Pancreas (tissue), 10 donors: ENCODE data around the gene RNF141. TPM values are rescaled to one million over a fixed set of nuclear protein-coding genes. Genes with fewer than 3 reads are reported as not detected.

Experiments used
- ATAC-seq, 4 donors: fragments of 200-7000 bp; cut with Tn5 transposase; one replicate each; pipeline versions ENCODE4 v1.8.0 to v1.9.1; 2020; ENCODE audit warnings: mild to moderate bottlenecking in 4 of 4, moderate library complexity in 4 of 4
- DNase-seq, 6 donors: peaks; one replicate each; pipeline ENCODE4 v3.0.0-alpha.2; 2020
- FAIRE-seq: peaks from 2 replicates; lab custom pipeline; 2012; peaks lifted over from hg19 to GRCh38; lab: Jason Lieb, UNC
- H3K27ac ChIP-seq, 4 donors: fragments of 200-600 bp; sonication (generic); 1 replicate in 3 of 4; 2 replicates in 1 of 4; pipeline versions ENCODE4 v1.5.0 to v1.8.0; 2020
- H3K27me3 ChIP-seq, 4 donors: fragments of 200-600 bp; one replicate each; pipeline ENCODE4 v1.8.0; 2021
- H3K36me3 ChIP-seq, 3 donors: fragments of 200-600 bp; sonication (generic) in 1 of 3; one replicate each; pipeline versions ENCODE4 v1.5.0 to v1.8.0; 2020 to 2021
- H3K4me1 ChIP-seq, 3 donors: fragments of 200-600 bp; one replicate each; pipeline ENCODE4 v1.8.0; 2021
- H3K4me3 ChIP-seq, 4 donors: fragments of 200-600 bp; sonication (generic) in 2 of 4; one replicate each; pipeline versions ENCODE4 v1.5.0 to v1.8.0; 2020 to 2021
- H3K9me3 ChIP-seq, 4 donors: fragments of 200-600 bp; one replicate each; pipeline ENCODE4 v1.8.0; 2021
- WGBS, 2 donors: extraction: QIAGEN DNeasy Blood & Tissue Kit; methylation state at CpG; one replicate each; pipeline ENCODE4 v1.1.7; 2013; 5-methylcytosine and 5-hydroxymethylcytosine counted together
- intact Hi-C, 3 donors: fragments of 100-400 bp; cut with DNase I; formaldehyde crosslinking; loops; one replicate each; pipeline versions ENCODE4 v1.11.1 to v1.14.2; 2022
- polyA plus RNA-seq, 2 donors: library from polyadenylated mRNA; stranded (reverse); fragments of 200-250 nt; gene quantifications; one replicate each; pipeline ENCODE4 v1.2.3, GENCODE V29; 2013
- total RNA-seq, 6 donors: library from RNA; stranded (reverse); fragmentation: NEBNext Ultra II Directional in 4 of 6; extraction: Animal tissue kit (Norgen Biotek cat#: 25700) in 4 of 6; gene quantifications; one replicate each; pipeline versions ENCODE4 v1.2.1 to v1.2.4, GENCODE V29; 2021 to 2023
- TF ChIP-seq, protein P1 (sequence below), 4 donors: fragments of 200-600 bp; sonication (generic) in 3 of 4; IDR thresholded peaks; one replicate each; pipeline versions ENCODE4 v1.5.0 to v1.8.0; 2021; ENCODE audit warnings: antibody characterized with exemption in 4 of 4
- donor health status: healthy with polysubstance abuse.
- donor health status: DM: no; HTN: no; CAD: no; lungs with moderate emphysema.
- donor health status: DM: no; HTN: no; CAD: no.
- donor health status: control.
- donor health status: control.
- donor health status: Bipolar disorder and iron deficiency.
- donor health status: DM: yes; HTN: yes; CAD: no.
- donor health status: DM: no; HTN: no; CAD: no.
- donor health status: DM: no; HTN: no; CAD: no.
- donor health status: DM: yes; HTN: yes; CAD: no.

Gene RNF141
- total and polyA plus RNA-seq, 8 donors: 4.4 to 21.5 (median 15.4) TPM

DNA sequence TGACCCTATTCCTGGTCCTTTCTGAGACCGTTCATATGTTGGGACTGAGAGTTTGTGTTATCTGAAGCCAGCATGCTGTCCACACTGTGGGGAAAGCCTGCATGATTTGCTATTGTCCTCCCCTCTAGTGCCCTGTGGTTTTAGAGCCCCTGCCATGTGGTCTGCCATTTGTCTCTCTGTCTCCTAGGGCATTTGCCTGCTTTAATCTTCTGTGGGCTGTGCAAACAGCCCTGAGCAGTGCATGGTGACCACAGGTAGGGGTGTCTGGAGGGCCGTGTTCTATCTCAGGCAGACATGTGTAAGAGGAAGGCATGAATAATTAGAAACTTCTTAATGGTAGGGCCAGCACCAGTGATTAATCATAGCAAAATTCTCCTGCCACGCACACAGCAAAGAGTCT is 62.9 kb downstream of the RNF141 start:
- ATAC-seq (no peak), FAIRE-seq (no peak), DNase-seq (no peak)
- intact Hi-C loops: no loop called here
- no peaks in the 10 kb centered on the region for H3K36me3 ChIP-seq
- TF ChIP-seq, protein P1, sequence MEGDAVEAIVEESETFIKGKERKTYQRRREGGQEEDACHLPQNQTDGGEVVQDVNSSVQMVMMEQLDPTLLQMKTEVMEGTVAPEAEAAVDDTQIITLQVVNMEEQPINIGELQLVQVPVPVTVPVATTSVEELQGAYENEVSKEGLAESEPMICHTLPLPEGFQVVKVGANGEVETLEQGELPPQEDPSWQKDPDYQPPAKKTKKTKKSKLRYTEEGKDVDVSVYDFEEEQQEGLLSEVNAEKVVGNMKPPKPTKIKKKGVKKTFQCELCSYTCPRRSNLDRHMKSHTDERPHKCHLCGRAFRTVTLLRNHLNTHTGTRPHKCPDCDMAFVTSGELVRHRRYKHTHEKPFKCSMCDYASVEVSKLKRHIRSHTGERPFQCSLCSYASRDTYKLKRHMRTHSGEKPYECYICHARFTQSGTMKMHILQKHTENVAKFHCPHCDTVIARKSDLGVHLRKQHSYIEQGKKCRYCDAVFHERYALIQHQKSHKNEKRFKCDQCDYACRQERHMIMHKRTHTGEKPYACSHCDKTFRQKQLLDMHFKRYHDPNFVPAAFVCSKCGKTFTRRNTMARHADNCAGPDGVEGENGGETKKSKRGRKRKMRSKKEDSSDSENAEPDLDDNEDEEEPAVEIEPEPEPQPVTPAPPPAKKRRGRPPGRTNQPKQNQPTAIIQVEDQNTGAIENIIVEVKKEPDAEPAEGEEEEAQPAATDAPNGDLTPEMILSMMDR (IDR thresholded peaks at IDR 0.05): no peak
- no peak overlapping the region for H3K27ac ChIP-seq
- no peaks in the 10 kb centered on the region for H3K27me3 ChIP-seq
- no peaks in the 10 kb centered on the region for H3K4me1 ChIP-seq
- 69 to 77% methylated on average over 3 of the region's 3 CpGs for WGBS, 2 donors
- no peaks in the 10 kb centered on the region for H3K9me3 ChIP-seq
- H3K4me3 ChIP-seq: no peak overlapping the region

DNA sequence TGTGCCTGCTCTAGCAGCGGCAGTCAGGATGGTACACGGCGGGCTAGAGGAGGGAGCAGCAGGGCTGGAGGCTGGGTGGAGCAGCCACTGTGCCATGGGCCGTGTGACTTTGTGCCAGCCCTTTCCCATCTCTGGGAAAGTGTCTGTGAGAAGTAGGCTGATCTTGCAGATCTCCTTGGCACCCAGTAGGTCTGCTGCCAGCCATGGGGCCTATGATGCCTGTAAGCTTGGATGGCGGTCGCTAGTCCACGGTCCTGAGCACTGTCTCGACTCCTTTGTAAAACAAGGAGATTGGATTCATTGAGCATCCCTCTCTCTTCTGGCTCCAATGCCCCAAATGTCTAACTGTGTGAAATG is 63.3 kb downstream of the RNF141 start:
- WGBS, 2 donors: 93 to 96% methylated on average over 8 of the region's 8 CpGs

DNA sequence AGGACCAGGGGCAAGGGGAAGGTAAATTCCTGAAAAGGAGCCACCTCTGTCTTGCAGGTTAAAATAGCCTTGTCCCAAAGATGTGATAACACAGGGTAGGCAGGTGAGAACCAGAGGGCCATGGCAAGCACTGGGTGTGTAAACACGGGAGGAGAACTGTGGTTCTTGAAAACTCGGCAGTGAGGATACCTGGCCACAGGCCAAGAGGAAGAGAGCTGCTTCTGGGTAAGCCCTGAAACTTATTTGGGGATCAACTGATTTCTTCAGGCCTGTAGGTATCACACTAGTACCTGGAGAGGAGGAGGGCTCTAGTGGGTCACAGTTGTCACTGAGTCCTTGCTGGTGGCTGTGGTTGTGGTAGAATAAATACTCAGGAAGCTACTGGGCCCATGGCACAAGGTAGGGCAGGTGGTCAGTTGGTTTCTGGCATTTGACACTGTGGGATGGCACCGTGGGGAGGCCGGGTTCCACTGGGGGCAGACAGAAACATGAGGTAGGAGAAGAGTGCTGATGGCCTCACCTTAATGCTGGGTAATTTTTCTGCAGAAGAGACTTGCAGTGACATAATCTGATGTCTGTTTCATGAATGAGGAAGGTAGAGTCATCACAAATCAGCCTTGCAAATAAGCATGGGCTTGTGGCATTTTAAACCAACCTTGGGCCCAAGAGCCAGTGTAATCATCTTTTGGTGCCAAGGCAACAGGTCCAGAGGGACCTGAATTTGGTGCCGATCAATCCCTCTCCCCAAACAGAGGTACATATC is 63.9 kb downstream of the RNF141 start:
- intact Hi-C loops: no loop called here
- no peaks in the 10 kb centered on the region for H3K36me3 ChIP-seq
- no peak overlapping the region for H3K27ac ChIP-seq
- ATAC-seq (no peak), DNase-seq (no peak), FAIRE-seq (no peak)
- H3K4me3 ChIP-seq: no peak overlapping the region
- no peaks in the 10 kb centered on the region for H3K9me3 ChIP-seq
- no peaks in the 10 kb centered on the region for H3K27me3 ChIP-seq
- TF ChIP-seq, protein P1 (IDR thresholded peaks at IDR 0.05): no peak
- WGBS, 2 donors: 67 to 71% methylated on average over 5 of the region's 5 CpGs
- H3K4me1 ChIP-seq: no peaks in the 10 kb centered on the region

More for the DNA sequence above, 63.3 kb downstream of the RNF141 start:
- DNase-seq: no peak
- Histone ChIP-seq H3K27me3 (no peaks in the 10 kb centered on the region), H3K9me3 (no peaks in the 10 kb centered on the region), H3K27ac (no peak overlapping the region), H3K36me3 (no peaks in the 10 kb centered on the region), H3K4me3 (no peak overlapping the region), H3K4me1 (no peaks in the 10 kb centered on the region)
- TF ChIP-seq, protein P1 (IDR thresholded peaks at IDR 0.05): no peak
- ATAC-seq: no peak
- intact Hi-C loops: no loop called here
- no peak for FAIRE-seq

DNA sequence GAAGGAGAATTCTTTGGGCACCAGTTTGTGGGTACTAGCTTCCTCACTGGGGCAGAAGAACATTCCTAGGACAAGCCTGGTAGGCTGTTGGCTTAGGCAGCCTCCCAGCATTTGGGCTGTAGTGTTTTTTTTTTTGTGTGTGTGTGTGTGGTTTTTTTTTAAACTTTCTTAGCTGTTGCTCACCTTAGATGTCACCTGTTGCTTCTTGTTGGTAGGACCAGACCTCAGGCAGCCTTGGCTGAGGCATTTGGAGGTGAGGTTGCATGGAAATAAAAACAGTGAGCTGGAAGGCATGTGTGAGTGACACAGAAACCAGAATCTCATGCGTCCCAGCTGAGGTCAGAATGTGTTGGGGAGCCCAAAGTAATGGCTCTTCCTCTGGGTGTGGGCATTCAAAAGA is 64.6 kb downstream of the RNF141 start:
- intact Hi-C loops: no loop called here
- no peak overlapping the region for H3K27ac ChIP-seq
- H3K9me3 ChIP-seq: no peaks in the 10 kb centered on the region
- FAIRE-seq (no peak), DNase-seq (no peak), ATAC-seq (no peak)
- TF ChIP-seq, protein P1 (IDR thresholded peaks at IDR 0.05): no peak
- H3K4me1 ChIP-seq: no peaks in the 10 kb centered on the region
- H3K4me3 ChIP-seq: no peak overlapping the region
- WGBS, 2 donors: 76 to 87% methylated on average over 1 of the region's 1 CpG
- no peaks in the 10 kb centered on the region for H3K27me3 ChIP-seq
- no peaks in the 10 kb centered on the region for H3K36me3 ChIP-seq

DNA sequence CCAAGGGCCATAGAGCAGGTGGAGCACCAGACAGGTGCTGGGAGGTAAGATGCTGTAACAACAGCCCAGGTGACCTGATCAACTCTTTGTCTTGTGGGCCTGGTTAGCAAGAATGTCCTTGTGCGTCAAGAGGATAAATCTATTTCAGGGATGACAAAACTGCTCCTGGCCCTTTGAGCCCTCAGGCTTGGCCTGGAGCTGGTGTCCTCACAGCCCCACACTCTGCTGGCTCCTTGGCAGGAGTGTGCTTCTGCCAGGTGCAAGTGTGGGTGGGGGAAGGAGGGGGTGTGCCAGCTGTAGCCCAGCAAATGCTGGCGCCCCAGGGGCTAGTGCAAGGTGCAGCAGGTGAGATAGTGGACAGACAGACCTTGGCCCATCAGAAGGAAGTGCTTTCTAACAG is 66.4 kb downstream of the RNF141 start:
- no peaks in the 10 kb centered on the region for H3K27me3 ChIP-seq
- no peaks in the 10 kb centered on the region for H3K4me1 ChIP-seq
- H3K9me3 ChIP-seq: no peaks in the 10 kb centered on the region
- WGBS, 2 donors: 92 to 93% methylated on average over 2 of the region's 2 CpGs
- FAIRE-seq (no peak), DNase-seq (no peak), ATAC-seq (no peak)
- no peak overlapping the region for H3K27ac ChIP-seq
- no peak overlapping the region for H3K4me3 ChIP-seq
- intact Hi-C loops: no loop called here
- TF ChIP-seq, protein P1 (IDR thresholded peaks at IDR 0.05): no peak
- H3K36me3 ChIP-seq: no peaks in the 10 kb centered on the region
